GM12891 (cell line): ENCODE data around the gene RNF40.

Source experiments
- PAX5 ChIP-seq: IDR thresholded peaks from 2 replicates; pipeline ENCODE4 v1.6.1; 2011; ENCODE audit warnings: low read length, moderate library complexity, mild to moderate bottlenecking; ENCODE audit not compliant: insufficient read depth, severe bottlenecking
- POLR2A ChIP-seq: IDR thresholded peaks from 2 replicates; pipeline ENCODE4 v1.6.1; 2011; ENCODE audit warnings: low read depth, low read length, control low read depth

GRCh38 chr16:30805056-30805369, 42.9 kb downstream of the RNF40 start:
- TF ChIP-seq POLR2A, result no peak
- no peak for TF ChIP-seq PAX5
